GM21390 (cell line): ENCODE measurements around the gene ZEB2.
A peak's percentile ranks its signal among the peaks of the same experiment; 100 is the strongest.

Experiments used
- ATAC-seq: cut with Tn5 transposase; IDR thresholded peaks from one replicate; pipeline ENCODE4 v1.9.1; 2021; ENCODE audit not compliant: unreplicated experiment

ZEB2 gene

GRCh38 chr2:144429396-144430112 is 90.4 kb downstream of the ZEB2 start:
- no peak for ATAC-seq

GRCh38 chr2:144426981-144427479 is 92.9 kb downstream of the ZEB2 start:
- no peak for ATAC-seq

- ATAC-seq = no peak
Observed at GRCh38 chr2:144426355-144426754, 93.6 kb downstream of the ZEB2 start.

- no peak for ATAC-seq
Observed at GRCh38 chr2:144424559-144425240, 95.2 kb downstream of the ZEB2 start.

- no peak for ATAC-seq
Observed at GRCh38 chr2:144421606-144422510, 98.1 kb downstream of the ZEB2 start.

GRCh38 chr2:144419218-144419617 is 100.7 kb downstream of the ZEB2 start:
- no peak for ATAC-seq

GRCh38 chr2:144415386-144415785 is 104.5 kb downstream of the ZEB2 start:
- ATAC-seq = no peak

- peak; percentile 76 for ATAC-seq
Observed at GRCh38 chr2:144414324-144414845, 105.5 kb downstream of the ZEB2 start.

- ATAC-seq = no peak
Observed at GRCh38 chr2:144412709-144413108, 107.2 kb downstream of the ZEB2 start.

- ATAC-seq = no peak
Observed at GRCh38 chr2:144411473-144411872, 108.4 kb downstream of the ZEB2 start.

GRCh38 chr2:144409241-144409640 is 110.7 kb downstream of the ZEB2 start:
- no peak for ATAC-seq

GRCh38 chr2:144407262-144407661 is 112.7 kb downstream of the ZEB2 start:
- ATAC-seq = no peak

GRCh38 chr2:144405982-144406788 is 113.7 kb downstream of the ZEB2 start:
- no peak for ATAC-seq

GRCh38 chr2:144405321-144405720 is 114.6 kb downstream of the ZEB2 start:
- ATAC-seq = no peak

GRCh38 chr2:144404586-144405314 is 115.2 kb downstream of the ZEB2 start:
- ATAC-seq = no peak

GRCh38 chr2:144403933-144404332 is 116.0 kb downstream of the ZEB2 start:
- ATAC-seq = no peak

GRCh38 chr2:144402251-144402650 is 117.7 kb downstream of the ZEB2 start:
- no peak for ATAC-seq

GRCh38 chr2:144401036-144401435 is 118.9 kb downstream of the ZEB2 start:
- no peak for ATAC-seq

GRCh38 chr2:144396318-144396717 is 123.6 kb downstream of the ZEB2 start:
- ATAC-seq = no peak
